ENCODE results near the gene TMEM87B.

Gene TMEM87B

DNA sequence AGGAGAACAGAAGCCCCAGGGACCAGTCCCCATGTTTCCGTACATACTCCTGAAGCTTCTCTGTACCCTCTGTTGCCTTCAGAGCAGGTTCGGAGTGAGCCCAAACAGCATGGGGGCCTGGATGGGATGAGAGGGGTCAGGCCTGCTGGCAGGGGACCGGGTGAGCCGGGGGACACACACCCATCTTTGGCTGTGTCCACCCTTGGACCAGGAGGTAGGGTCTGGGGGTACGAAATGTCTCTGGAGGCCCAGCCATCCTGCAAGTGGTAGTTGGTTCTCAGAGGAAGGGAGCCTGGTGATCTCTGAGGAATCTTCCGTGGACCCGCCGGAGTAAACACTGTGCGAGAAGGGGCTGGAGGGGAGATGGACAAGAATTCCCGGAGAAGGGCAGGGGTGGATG lies 98.4 kb downstream of the TMEM87B start:
- DNase-seq (ENCODE audit: low spot score in 2 of 2), result no peak
- no peak overlapping the region for H3K4me3 Mint-ChIP-seq
- no peak overlapping the region for H3K27ac Mint-ChIP-seq
- no peaks in the 10 kb centered on the region for H3K9me3 Mint-ChIP-seq
- H3K4me1 Mint-ChIP-seq, result peaks cover 24% of the 10 kb centered on the region
- ATAC-seq, result no peak
- peaks cover 6% of the 10 kb centered on the region for H3K36me3 Mint-ChIP-seq

DNA sequence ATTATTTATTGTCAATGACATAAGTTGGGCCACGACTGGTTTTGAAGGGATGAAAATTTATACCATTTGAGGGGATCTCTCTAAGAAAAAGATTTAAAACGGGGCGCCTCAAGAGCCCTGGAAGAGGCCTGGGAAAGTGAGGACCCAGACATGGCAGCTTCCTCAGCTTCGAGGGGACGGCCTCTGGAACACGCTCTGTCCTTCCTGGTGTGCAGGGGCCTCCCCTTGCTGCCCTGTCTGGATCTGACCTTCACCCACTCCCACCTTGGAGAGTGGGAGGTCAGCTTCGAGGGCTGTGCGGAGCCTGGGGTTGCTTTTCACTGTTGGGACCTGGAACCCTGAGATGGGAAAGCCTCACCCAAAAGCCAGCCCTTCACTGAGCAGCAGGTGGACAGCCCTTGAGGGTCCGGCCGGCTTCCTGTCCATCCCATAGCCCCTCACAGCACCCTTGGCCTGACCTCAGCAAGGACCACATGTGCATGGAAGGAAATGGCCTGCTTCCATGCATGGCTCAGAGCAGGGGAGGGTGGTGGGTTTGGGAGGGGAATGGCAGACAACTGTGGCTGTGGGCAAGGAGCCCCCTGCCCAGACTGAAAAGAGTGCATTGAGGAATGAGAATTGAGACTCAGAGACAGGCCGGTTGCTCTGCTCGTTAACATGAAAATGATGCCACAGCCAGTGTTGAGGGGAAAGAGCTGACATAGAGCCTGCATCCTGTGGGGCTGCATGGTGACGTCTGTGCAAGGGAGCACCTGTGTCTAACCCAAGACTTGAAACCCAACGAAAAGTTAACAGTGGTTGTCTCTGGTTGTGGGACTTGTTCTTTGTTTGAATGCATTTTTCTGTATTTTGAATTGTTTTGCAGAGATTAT lies 99.4 kb downstream of the TMEM87B start:
- H3K27ac Mint-ChIP-seq, result no peak overlapping the region
- ATAC-seq (peak; percentile 29), DNase-seq (ENCODE audit: low spot score in 2 of 2) (no peak)
- H3K9me3 Mint-ChIP-seq, result no peaks in the 10 kb centered on the region
- peaks cover 6% of the 10 kb centered on the region for H3K36me3 Mint-ChIP-seq
- peaks cover 24% of the 10 kb centered on the region for H3K4me1 Mint-ChIP-seq
- H3K4me3 Mint-ChIP-seq, result no peak overlapping the region

DNA sequence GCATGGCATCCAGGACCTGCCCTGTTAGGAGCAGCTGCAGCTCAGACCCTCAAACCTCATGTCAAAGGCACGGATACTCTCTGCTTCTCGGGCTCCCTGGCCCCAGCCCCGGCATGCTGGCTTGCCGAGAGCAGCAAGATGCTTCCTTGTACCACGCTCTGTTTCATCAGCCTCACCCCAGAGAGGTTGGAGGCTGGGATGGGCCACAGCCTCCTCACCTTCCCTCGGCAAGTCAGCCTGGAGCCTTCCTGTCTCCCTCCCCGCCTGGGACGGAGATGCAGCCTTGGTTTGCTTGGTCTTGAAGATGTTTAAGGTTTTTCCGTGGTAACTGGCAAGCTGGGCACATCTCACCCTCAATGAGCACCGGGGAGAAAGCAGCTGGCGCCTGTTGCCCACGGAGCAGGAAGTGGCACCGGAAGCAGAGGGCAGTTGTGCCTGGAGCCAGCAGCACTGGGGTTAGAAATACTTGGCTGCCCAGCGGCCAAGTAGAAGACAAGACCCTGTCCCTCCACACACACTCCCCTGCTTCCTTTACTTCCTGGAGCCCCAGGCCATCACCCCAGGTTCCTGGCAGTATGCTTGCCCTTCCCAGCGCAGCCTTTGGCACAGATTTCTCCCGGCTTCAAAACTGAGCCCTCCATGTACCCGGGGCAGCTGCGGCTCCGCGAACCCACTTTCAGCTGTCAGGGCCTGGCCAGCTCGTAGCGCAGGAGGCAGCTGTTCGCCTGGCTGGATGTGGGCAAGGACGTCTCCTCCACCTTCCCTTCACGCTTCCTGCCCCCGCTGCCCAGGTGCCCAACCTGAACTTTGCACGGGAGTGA lies 100.5 kb downstream of the TMEM87B start:
- H3K4me1 Mint-ChIP-seq, result peaks cover 24% of the 10 kb centered on the region
- no peaks in the 10 kb centered on the region for H3K9me3 Mint-ChIP-seq
- no peak for DNase-seq (ENCODE audit: low spot score in 2 of 2)
- H3K4me3 Mint-ChIP-seq, result peak overlapping the region; percentile 56
- peak overlapping the region; percentile 60 for H3K27ac Mint-ChIP-seq
- peaks cover 6% of the 10 kb centered on the region for H3K36me3 Mint-ChIP-seq
- peak; percentile 40 for ATAC-seq

DNA sequence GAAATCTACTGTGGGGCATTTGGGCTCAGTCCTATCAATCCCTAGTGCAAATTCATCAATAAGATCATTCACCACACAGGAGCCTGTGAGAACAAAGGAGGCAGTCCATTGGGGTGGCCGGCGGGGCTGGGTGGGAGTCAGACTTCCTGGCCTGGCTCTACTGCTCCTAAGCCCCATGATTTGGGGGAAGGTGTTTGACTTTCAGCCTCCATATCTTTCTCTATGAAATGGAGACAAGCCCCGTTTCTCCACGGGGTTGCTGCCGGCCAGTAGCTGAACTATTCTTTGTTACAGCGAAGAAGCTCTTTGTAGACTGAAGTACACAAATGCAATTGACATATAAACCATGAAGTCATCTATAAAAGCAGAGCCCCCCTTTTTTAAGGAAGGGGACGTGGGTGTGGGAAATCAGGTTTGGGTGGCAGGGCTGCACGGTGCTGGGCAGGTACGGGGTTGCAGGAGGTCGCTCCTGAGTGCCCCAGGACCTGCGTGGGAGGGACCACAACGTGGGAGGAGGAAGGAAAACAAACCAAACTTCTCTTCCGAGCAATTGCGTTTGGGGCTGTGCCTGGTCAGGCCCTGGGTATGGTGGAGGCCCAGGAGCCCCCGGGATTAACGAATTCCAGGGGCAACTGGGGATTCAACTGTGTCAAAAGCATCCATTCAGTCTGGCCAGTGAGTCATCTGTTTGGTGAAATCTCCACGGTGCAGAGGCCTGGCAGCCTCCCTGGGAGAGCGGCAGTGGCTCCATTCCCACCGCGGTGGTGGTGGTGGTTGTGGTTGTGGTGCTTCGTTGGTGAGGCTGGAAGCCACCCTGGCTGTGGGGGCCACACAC lies 101.3 kb downstream of the TMEM87B start:
- H3K9me3 Mint-ChIP-seq, result no peaks in the 10 kb centered on the region
- peak in 1 of 2 donors; percentile 58 for DNase-seq (ENCODE audit: low spot score in 2 of 2)
- peaks cover 6% of the 10 kb centered on the region for H3K36me3 Mint-ChIP-seq
- peak; percentile 63 for ATAC-seq
- peak overlapping the region; percentile 56 for H3K4me3 Mint-ChIP-seq
- peak overlapping the region; percentile 60 for H3K27ac Mint-ChIP-seq
- H3K4me1 Mint-ChIP-seq, result peaks cover 24% of the 10 kb centered on the region

DNA sequence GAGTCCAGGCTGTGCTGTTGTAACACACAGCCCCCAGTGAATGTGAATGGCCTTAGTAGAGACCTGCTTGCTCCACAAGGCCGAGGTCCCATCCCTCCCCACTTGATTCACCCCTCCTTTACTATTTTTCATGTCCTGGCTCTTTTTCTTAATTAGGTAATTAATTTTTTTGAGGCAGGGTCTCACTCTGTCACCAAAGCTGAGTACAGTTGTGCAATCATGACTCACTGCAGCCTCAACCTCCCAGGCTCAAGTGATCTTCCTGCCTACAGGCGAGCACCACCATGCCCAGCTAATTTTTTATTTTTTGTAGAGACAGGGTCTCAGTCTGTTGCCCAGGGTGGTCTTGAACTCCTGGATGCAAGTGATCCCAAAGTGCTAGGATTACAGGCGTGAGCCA lies 102.4 kb downstream of the TMEM87B start:
- Mint-ChIP-seq H3K4me1 (peaks cover 24% of the 10 kb centered on the region), H3K36me3 (peaks cover 6% of the 10 kb centered on the region), H3K27ac (peak overlapping the region; percentile 63), H3K9me3 (no peaks in the 10 kb centered on the region), H3K4me3 (peak overlapping the region; percentile 56)
- no peak for DNase-seq (ENCODE audit: low spot score in 2 of 2)
- no peak for ATAC-seq

DNA sequence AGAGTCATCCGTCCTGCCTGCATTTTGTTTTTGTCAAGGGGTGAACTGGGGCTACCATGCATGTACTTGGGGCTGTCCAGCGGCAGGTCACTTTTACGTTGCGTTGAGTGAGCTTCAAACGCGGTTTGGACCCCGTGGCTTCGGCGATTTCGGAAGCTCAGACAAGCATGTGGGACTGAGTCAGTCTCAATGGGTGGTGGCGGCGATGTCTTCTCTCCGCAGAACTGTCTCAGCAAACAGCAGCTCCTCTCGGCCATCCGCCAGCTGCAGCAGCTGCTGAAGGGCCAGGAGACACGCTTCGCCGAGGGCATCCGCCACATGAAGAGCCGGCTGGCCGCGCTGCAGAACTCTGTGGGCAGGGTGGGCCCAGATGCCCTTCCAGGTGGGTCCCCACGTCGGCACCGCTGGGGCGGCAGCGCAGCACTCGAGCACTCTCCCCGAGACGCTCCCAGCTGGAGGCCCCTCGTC lies 104.4 kb downstream of the TMEM87B start:
- H3K4me1 Mint-ChIP-seq, result peaks cover 30% of the 10 kb centered on the region
- DNase-seq (ENCODE audit: low spot score in 2 of 2), result no peak
- no peak overlapping the region for H3K4me3 Mint-ChIP-seq
- H3K9me3 Mint-ChIP-seq, result no peaks in the 10 kb centered on the region
- peaks cover 6% of the 10 kb centered on the region for H3K36me3 Mint-ChIP-seq
- H3K27ac Mint-ChIP-seq, result no peak overlapping the region
- ATAC-seq, result no peak

DNA sequence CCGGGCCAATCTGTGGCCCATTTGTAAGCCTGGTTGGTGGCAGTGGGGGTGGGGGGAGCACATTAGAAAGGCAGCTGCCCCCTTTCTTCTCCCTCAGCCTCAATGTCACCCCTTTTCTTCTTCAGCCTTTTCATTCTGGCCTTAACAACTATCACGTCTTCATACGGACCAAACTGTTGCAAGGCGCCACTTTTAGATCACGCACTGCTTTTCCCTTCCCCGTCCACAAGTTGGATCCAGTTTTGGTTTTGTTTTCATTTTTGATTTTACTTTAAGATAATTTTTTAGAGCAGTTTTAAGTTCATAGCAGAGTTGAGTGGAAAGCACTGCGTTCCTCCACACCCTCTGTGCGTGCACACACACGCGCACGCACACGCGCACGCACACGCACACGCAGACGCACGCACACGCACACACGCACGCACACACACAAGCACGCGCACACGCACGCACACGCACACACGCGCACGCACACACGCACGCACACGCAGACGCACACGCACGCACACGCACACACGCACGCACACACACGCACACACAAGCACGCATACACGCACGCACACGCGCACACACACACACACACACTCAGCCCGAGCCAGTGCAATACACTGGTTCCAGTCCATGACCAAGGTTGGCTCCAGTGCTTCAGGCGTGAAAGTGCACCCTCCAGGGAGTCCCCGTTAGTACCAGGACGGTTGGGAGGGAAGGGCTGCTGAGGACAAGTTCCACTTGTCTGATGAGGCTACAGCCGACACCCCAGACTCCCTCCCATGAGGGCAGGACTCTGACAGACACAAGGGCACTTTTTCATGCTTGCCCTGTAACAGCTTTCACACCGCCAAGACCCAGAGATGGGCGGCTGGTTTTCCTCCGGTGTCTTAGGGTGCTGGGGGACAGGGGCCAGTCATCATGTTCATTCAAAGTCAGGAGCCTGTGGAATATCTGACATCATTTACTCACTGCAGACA lies 105.5 kb downstream of the TMEM87B start:
- Mint-ChIP-seq H3K9me3 (no peaks in the 10 kb centered on the region), H3K27ac (no peak overlapping the region), H3K4me1 (peaks cover 25% of the 10 kb centered on the region), H3K36me3 (peaks cover 6% of the 10 kb centered on the region), H3K4me3 (no peak overlapping the region)
- DNase-seq (ENCODE audit: low spot score in 2 of 2) (no peak), ATAC-seq (no peak)

DNA sequence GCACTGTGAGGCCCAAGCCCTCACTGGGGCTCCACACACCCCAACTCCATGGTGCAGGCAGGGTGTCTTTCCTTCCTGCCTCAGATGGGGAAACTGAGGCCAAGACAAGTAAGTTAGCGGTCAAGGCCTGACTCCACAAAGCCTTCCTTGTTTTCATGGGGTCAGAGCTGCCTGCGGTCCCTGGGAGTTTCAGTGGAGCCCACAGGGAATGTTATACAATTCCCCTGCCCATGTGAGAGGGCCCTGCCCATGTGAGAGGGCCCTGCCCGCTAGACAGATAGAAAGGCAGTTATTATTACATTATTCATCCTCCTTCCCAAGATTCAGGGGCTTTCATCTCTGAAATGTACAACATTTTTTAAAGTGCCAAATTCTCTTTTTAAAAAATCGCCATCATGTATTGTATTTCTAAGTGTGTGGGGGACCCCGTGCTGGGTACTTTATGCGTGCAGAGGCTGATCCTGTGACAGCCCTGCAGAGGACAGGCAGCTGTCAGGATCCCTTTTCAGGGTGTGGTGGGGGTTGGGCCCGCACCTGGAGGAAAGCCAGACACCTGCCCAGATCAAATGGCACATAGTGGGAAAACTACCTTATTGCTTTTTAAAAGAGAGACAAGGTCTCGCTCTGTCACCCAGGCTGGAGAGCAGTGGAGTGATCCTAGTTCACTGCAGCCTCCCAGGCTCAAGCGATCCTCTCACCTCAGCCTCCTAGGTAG lies 106.5 kb downstream of the TMEM87B start:
- DNase-seq (ENCODE audit: low spot score in 2 of 2) (no peak), ATAC-seq (no peak)
- H3K9me3 Mint-ChIP-seq, result no peaks in the 10 kb centered on the region
- H3K4me1 Mint-ChIP-seq, result peaks cover 14% of the 10 kb centered on the region
- no peak overlapping the region for H3K4me3 Mint-ChIP-seq
- no peak overlapping the region for H3K27ac Mint-ChIP-seq
- H3K36me3 Mint-ChIP-seq, result peaks cover 4% of the 10 kb centered on the region

DNA sequence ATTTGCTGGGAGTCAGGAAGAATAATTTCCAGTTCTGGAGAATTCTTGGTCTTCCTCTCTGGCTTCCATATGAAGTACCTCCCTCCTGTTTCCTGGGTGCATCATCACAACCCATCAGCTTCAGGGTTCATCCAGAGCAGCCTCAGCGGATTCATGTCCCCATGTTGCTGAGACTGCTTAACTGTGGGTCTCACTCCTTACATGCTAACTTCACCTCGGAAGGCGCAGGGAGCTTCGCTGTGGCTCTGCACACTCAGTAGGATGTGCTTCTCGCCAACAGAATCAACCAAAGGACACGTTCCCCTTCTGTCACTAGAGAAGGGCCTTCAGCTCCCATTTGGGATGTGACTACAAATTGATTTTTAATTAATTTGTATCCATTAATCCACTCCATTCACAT lies 107.3 kb downstream of the TMEM87B start:
- no peaks in the 10 kb centered on the region for H3K36me3 Mint-ChIP-seq
- no peak overlapping the region for H3K4me3 Mint-ChIP-seq
- DNase-seq (ENCODE audit: low spot score in 2 of 2) (no peak), ATAC-seq (no peak)
- H3K4me1 Mint-ChIP-seq, result peaks cover 8% of the 10 kb centered on the region
- H3K27ac Mint-ChIP-seq, result no peak overlapping the region
- no peaks in the 10 kb centered on the region for H3K9me3 Mint-ChIP-seq

DNA sequence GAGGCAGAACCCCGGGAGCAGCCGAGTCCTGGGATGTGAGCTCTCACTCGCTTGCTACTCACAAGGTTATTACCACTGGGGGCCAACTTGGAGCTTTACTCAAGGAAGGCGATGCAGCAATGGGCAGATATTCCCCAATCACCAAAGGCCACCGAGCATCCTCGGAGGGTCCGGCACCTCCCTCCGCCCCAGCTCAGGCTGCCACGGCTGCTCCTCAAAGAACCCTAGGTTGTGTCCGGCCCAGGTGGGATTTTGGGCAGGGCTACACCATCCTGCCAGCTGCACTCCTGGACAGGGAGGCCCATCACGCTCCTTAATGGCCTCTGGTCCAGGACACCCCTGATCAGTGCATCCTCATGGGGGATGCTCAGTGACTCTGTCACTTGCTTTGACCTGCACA lies 107.9 kb downstream of the TMEM87B start:
- DNase-seq (ENCODE audit: low spot score in 2 of 2) (no peak), ATAC-seq (no peak)
- peaks cover 6% of the 10 kb centered on the region for H3K4me1 Mint-ChIP-seq
- no peak overlapping the region for H3K27ac Mint-ChIP-seq
- no peak overlapping the region for H3K4me3 Mint-ChIP-seq
- no peaks in the 10 kb centered on the region for H3K36me3 Mint-ChIP-seq
- no peaks in the 10 kb centered on the region for H3K9me3 Mint-ChIP-seq

DNA sequence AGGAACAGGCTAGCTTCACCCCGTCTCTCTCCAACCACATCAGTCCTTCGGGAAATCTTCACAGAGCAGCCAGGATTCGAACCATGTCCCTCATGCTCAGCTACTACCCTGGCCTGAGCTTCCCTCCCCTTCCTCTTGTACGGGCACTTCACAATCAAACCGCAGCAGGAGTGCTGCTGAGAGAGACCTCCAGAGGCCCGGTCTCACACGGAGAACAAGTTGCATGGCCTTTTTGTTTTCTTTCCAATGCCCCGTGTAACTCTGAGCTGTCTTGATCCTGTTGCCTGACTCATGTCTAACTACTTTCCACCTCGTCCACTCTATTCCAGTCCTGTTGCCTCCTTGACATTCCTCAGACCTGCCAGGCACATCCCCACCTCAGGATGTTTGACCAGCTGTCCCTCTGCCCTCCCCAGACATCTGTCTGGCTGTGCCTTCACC lies 108.5 kb downstream of the TMEM87B start:
- no peak overlapping the region for H3K27ac Mint-ChIP-seq
- peaks cover 6% of the 10 kb centered on the region for H3K4me1 Mint-ChIP-seq
- ATAC-seq, result no peak
- DNase-seq (ENCODE audit: low spot score in 2 of 2), result no peak
- H3K9me3 Mint-ChIP-seq, result no peaks in the 10 kb centered on the region
- H3K36me3 Mint-ChIP-seq, result no peaks in the 10 kb centered on the region
- no peak overlapping the region for H3K4me3 Mint-ChIP-seq

DNA sequence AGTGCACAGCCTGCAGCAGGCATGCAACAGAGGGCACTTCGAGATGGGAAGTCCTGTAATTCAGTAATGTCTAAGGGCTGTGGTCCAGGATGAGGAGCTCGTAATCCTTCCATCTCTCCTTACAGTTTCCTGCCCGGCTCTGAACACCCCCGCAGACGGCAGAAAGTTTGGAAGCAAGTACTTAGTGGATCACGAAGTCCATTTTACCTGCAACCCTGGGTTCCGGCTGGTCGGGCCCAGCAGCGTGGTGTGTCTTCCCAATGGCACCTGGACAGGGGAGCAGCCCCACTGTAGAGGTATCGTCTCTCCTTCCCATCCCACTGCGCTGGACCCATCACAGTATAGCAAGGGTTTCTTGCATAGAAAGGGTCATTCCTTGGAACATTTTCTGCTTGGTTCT lies 109.8 kb downstream of the TMEM87B start:
- ATAC-seq, result no peak
- Mint-ChIP-seq H3K27ac (no peak overlapping the region), H3K36me3 (no peaks in the 10 kb centered on the region)

DNA sequence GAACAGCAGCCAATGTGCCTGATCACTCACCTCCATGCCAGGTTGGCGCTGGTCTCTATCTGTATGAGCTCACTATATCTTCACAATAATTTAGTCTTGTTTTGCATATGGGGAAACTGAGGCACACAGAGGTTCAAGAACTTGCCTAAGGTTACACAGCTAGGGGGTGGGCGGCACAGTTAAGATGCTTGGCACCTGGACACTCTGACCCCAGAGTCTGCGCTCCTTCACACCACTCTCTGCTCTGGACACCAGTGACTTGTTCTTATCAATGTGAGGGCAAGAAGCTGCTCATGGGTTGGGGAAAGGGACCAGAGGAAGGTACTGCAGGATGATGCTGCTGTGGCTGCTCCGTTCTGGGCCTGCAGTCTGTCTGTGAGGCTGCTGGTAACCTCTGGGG lies 110.2 kb downstream of the TMEM87B start:
- peaks cover 6% of the 10 kb centered on the region for H3K4me1 Mint-ChIP-seq
- peak; percentile 21 for ATAC-seq
- no peak overlapping the region for H3K4me3 Mint-ChIP-seq
- H3K9me3 Mint-ChIP-seq, result no peaks in the 10 kb centered on the region
- no peaks in the 10 kb centered on the region for H3K36me3 Mint-ChIP-seq
- no peak overlapping the region for H3K27ac Mint-ChIP-seq
- no peak for DNase-seq (ENCODE audit: low spot score in 2 of 2)

More for the DNA sequence above, 109.8 kb downstream of the TMEM87B start:
- no peak for DNase-seq (ENCODE audit: low spot score in 2 of 2)
- no peaks in the 10 kb centered on the region for H3K9me3 Mint-ChIP-seq
- H3K4me1 Mint-ChIP-seq, result peaks cover 6% of the 10 kb centered on the region
- H3K4me3 Mint-ChIP-seq, result no peak overlapping the region

All from stimulated activated effector memory CD8-positive, alpha-beta T cell treated with anti-CD3 and anti-CD28 coated beads, Interleukin-12 subunit alpha, Interleukin-12 subunit beta, amount 100 ng/mL, for 72 hours (primary cell).